Panc1 (cell line): Measurements from ENCODE around the gene UBQLN4. TPM values are rescaled to one million over a fixed set of nuclear protein-coding genes. Genes with fewer than 3 reads are reported as not detected.

Experiments used
- ATAC-seq: fragments of 200-7000 bp; cut with Tn5 transposase; 2 replicates; pipeline ENCODE4 v1.9.1; 2020; ENCODE audit warnings: mild to moderate bottlenecking, moderate library complexity
- BruUV-seq: library from RNA; stranded (reverse); fragments of 400-500 nt; replicated peaks from 2 replicates; lab custom pipeline; 2021; lab: Mats Ljungman, UMichigan
- CTCF ChIA-PET: fragments of 300-600 bp; sonication (Branson Sonifier 250); formaldehyde crosslinking; loops from one replicate; lab custom pipeline; 2022; ENCODE audit warnings: antibody characterized with exemption; lab: Charles Lee
- POLR2A ChIA-PET: fragments of 300-600 bp; sonication (Branson Sonifier 250); formaldehyde crosslinking; loops from one replicate; lab custom pipeline; 2022; ENCODE audit warnings: antibody characterized with exemption; lab: Charles Lee
- DNase-seq: peaks from one replicate; pipeline ENCODE4 v3.0.0-alpha.2; 2010; ENCODE audit warnings: low read depth, low spot score
- H3K27ac ChIP-seq: 2 replicates; pipeline ENCODE4 v1.5.1; 2011; ENCODE audit warnings: mild to moderate bottlenecking, low read length, inconsistent platforms
- H3K27me3 ChIP-seq: fragments of 200-500 bp; sonication (Bioruptor generic); 2 replicates; pipeline ENCODE4 v1.6.0; 2014; ENCODE audit warnings: low read length, inconsistent platforms; ENCODE audit not compliant: control insufficient read depth, insufficient read depth
- H3K36me3 ChIP-seq: fragments of 200-500 bp; sonication (Bioruptor generic); 2 replicates; pipeline ENCODE4 v1.5.1; 2014; ENCODE audit warnings: inconsistent platforms, mild to moderate bottlenecking, low read length, moderate library complexity; ENCODE audit not compliant: control insufficient read depth, insufficient read depth
- H3K4me1 ChIP-seq: 2 replicates; pipeline ENCODE4 v1.5.1; 2011; ENCODE audit warnings: inconsistent platforms, mild to moderate bottlenecking, low read length, moderate library complexity; ENCODE audit not compliant: control insufficient read depth, insufficient read depth
- H3K4me3 ChIP-seq, 2 experiments: 2 replicates each; pipeline ENCODE4 v1.5.1; 2011 to 2012; ENCODE audit warnings: low read depth in 2 of 2, low read length in 2 of 2, mild to moderate bottlenecking in 2 of 2, inconsistent platforms in 1 of 2, moderate library complexity in 1 of 2
- H3K9me3 ChIP-seq: fragments of 200-500 bp; sonication (Bioruptor generic); 2 replicates; pipeline ENCODE4 v1.5.1; 2014; ENCODE audit warnings: low read depth, mild to moderate bottlenecking, inconsistent platforms, low read length, moderate library complexity; ENCODE audit not compliant: control insufficient read depth, insufficient read depth
- POLR2AphosphoS5 ChIP-seq: IDR thresholded peaks from 2 replicates; pipeline ENCODE4 v1.6.1; 2012; ENCODE audit warnings: mild to moderate bottlenecking, low read depth, low read length, moderate library complexity
- REST ChIP-seq, 2 experiments: IDR thresholded peaks; 2 replicates each; pipeline ENCODE4 v1.6.1; 2011 to 2012; ENCODE audit warnings: low read depth in 2 of 2, control low read depth in 1 of 2, low read length in 1 of 2, mild to moderate bottlenecking in 1 of 2, moderate library complexity in 1 of 2; ENCODE audit not compliant: insufficient read depth in 1 of 2
- SIN3A ChIP-seq: IDR thresholded peaks from 2 replicates; pipeline ENCODE4 v1.6.1; 2012; ENCODE audit warnings: low read depth, mild to moderate bottlenecking, low read length, moderate library complexity, borderline replicate concordance; ENCODE audit not compliant: insufficient read depth
- TCF7L2 ChIP-seq: IDR thresholded peaks from 2 replicates; pipeline ENCODE4 v1.6.1; 2011; ENCODE audit warnings: mild to moderate bottlenecking, low read depth, low read length, inconsistent platforms
- in situ Hi-C: cut with HindIII; loops from 2 replicates; pipeline ENCODE4 v1.10.0; 2016; ENCODE audit warnings: low sequenced_read_pairs, low pct_unique_long_range_greater_than_20kb
- intact Hi-C: fragments of 100-400 bp; cut with micrococcal nuclease; formaldehyde crosslinking; loops from one replicate; pipeline ENCODE4 v1.10.0; 2022; ENCODE audit not compliant: unreplicated experiment
- total RNA-seq: library from RNA; stranded (reverse); gene quantifications from one replicate; pipeline ENCODE4 v1.2.1, GENCODE V29; 2021; ENCODE audit not compliant: unreplicated experiment
- TF ChIP-seq, protein P1 (sequence below): fragments of 450-650 bp; IDR thresholded peaks from 2 replicates; pipeline ENCODE4 v1.5.1; 2017; ENCODE audit warnings: mild to moderate bottlenecking

Gene UBQLN4
- total RNA-seq, 1 experiment from 2014 or later = 60.0 TPM

- Histone ChIP-seq H3K27ac (no peak overlapping the region; the same call in 1 of the 2 replicates), H3K9me3 (no peaks in the 10 kb centered on the region), H3K27me3 (no peaks in the 10 kb centered on the region), H3K4me3 (peak overlapping the region; percentile 70 to 89), H3K36me3 (peaks cover 4% of the 10 kb centered on the region; the same call in 1 of the 2 replicates), H3K4me1 (peaks cover 6% of the 10 kb centered on the region; the same call in 1 of the 2 replicates)
- DNase-seq (no peak), ATAC-seq (no peak)
- in situ Hi-C loops (no loop called here), intact Hi-C loops (no loop called here)
- POLR2A ChIA-PET = interaction anchor here (0.6 kb wide), 1 partner anchor 378 kb away, joined by 8 read pairs; no protein-coding TSS in a partner anchor
- TF ChIP-seq TCF7L2 (peak; percentile 13), POLR2AphosphoS5 (no peak)
- BruUV-seq = no TSS peak
- CTCF ChIA-PET = no interaction called here
Measured at GRCh38 chr1:156021093-156021428, 32.5 kb downstream of the UBQLN4 start.

DNA sequence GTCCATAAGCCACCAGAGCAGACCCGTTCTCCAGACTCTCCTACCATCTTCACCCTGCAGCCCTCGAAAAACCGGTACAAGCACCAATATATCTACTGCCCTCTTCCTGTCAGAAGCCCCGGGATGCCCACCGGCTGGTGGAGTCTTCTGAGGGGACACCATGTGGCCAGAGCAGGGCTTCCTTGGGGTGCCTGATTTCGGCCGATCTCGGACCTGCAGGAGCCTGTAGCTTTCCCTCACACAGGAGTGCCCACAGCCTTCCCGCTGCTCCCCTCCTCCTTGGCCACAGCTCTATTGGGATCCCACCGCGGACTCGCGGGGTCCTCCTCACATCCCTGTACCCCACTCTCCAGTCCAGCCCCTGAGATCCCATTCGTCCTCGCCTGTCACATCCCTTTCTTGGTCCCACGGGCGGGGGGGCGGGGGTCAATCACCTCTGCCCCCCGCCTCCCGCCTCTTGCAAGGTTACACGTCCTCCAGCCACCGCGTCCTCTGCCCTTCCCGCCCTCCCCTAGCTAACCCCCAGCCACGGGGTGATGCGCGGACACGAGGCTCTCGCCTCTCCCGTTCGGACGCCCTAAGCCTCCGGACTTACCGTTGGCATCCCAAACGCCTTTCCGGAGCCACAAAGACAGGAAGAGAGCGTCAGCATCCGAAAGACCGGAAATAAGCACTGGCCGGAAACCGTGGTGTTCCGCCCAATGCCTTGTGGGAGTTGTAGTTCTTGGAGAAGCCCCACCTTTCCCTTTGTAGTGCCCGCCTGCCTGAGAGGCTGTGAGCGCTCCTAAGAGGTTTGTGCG is 33.1 kb downstream of the UBQLN4 start, which contains the start of gene SSR2:
SSR2 (minus strand) TSS at position 659 of the 800 bp plus-strand sequence. CDS start 784 bp downstream, outside the sequence.
- peak within 1 kb of the TSS; percentile 70 to 89 for H3K4me3 ChIP-seq
- no peaks in the 10 kb centered on the region for H3K27me3 ChIP-seq
- no peaks in the 10 kb centered on the region for H3K9me3 ChIP-seq
- no TSS peak for BruUV-seq
- DNase-seq = peak; percentile 78
- intact Hi-C loops = no loop called here
- CTCF ChIA-PET = no interaction called here
- in situ Hi-C loops = no loop called here
- TF ChIP-seq SIN3A (peak; percentile 78; the same call in 1 of the 2 replicates), POLR2AphosphoS5 (peak; percentile 95), REST (IDR thresholded peaks at IDR 0.05; ENCODE audit: insufficient read depth in 1 of 2, low read depth in 2 of 2, low read length in 1 of 2) (no peak), TCF7L2 (peak; percentile 100)
- TF ChIP-seq, protein P1, sequence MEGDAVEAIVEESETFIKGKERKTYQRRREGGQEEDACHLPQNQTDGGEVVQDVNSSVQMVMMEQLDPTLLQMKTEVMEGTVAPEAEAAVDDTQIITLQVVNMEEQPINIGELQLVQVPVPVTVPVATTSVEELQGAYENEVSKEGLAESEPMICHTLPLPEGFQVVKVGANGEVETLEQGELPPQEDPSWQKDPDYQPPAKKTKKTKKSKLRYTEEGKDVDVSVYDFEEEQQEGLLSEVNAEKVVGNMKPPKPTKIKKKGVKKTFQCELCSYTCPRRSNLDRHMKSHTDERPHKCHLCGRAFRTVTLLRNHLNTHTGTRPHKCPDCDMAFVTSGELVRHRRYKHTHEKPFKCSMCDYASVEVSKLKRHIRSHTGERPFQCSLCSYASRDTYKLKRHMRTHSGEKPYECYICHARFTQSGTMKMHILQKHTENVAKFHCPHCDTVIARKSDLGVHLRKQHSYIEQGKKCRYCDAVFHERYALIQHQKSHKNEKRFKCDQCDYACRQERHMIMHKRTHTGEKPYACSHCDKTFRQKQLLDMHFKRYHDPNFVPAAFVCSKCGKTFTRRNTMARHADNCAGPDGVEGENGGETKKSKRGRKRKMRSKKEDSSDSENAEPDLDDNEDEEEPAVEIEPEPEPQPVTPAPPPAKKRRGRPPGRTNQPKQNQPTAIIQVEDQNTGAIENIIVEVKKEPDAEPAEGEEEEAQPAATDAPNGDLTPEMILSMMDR = no peak
- peaks cover 6% of the 10 kb centered on the region; the same call in 1 of the 2 replicates for H3K4me1 ChIP-seq
- ATAC-seq = peak; percentile 99
- H3K27ac ChIP-seq = peak within 1 kb of the TSS; percentile 81
- peaks cover 4% of the 10 kb centered on the region; the same call in 1 of the 2 replicates for H3K36me3 ChIP-seq
- POLR2A ChIA-PET = interaction anchor here (0.6 kb wide), 1 partner anchor 379 kb away, joined by 8 read pairs; no protein-coding TSS in a partner anchor
